HG03571 (cell line): ENCODE data around the gene MFSD12.

ENCODE experiments used
- ATAC-seq: cut with Tn5 transposase; IDR thresholded peaks from one replicate; pipeline ENCODE4 v1.9.1; 2021; ENCODE audit not compliant: unreplicated experiment

MFSD12 gene

GRCh38 chr19:3557461-3558248, at the start of gene MFSD12:
TSS of gene MFSD12 (minus strand) at chr19:3557586. CDS start at chr19:3557403, 183 bp downstream.
- ATAC-seq: peak; percentile 74

GRCh38 chr19:3606690-3607289, 49.4 kb upstream of the MFSD12 start, which contains the start of gene TBXA2R:
TSS of gene TBXA2R (minus strand) at chr19:3606875. CDS start at chr19:3600634, 6,241 bp downstream.
- no peak for ATAC-seq

GRCh38 chr19:3606174-3606689, 48.8 kb upstream of the MFSD12 start:
- ATAC-seq: no peak

- ATAC-seq: no peak
Observed at GRCh38 chr19:3605770-3606169, 48.4 kb upstream of the MFSD12 start.

- no peak for ATAC-seq
Observed at GRCh38 chr19:3605361-3605760, 48.0 kb upstream of the MFSD12 start.

GRCh38 chr19:3604987-3605343, 47.6 kb upstream of the MFSD12 start:
- ATAC-seq: no peak

- no peak for ATAC-seq
Observed at GRCh38 chr19:3604227-3604986, 47.0 kb upstream of the MFSD12 start.

- ATAC-seq: no peak
Observed at GRCh38 chr19:3603121-3603811, 45.9 kb upstream of the MFSD12 start.

GRCh38 chr19:3601021-3601420, 43.6 kb upstream of the MFSD12 start:
- no peak for ATAC-seq

- ATAC-seq: no peak
Observed at GRCh38 chr19:3599776-3600187, 42.4 kb upstream of the MFSD12 start.

- ATAC-seq: no peak
Observed at GRCh38 chr19:3595521-3596061, 38.2 kb upstream of the MFSD12 start.

- no peak for ATAC-seq
Observed at GRCh38 chr19:3593156-3593555, 35.8 kb upstream of the MFSD12 start.

GRCh38 chr19:3591876-3592613, 34.7 kb upstream of the MFSD12 start:
- ATAC-seq: no peak

- ATAC-seq: no peak
Observed at GRCh38 chr19:3590991-3591659, 33.7 kb upstream of the MFSD12 start.

GRCh38 chr19:3589949-3590348, 32.6 kb upstream of the MFSD12 start:
- ATAC-seq: no peak

- ATAC-seq: no peak
Observed at GRCh38 chr19:3589439-3589838, 32.1 kb upstream of the MFSD12 start.

- ATAC-seq: no peak
Observed at GRCh38 chr19:3586707-3587346, 29.4 kb upstream of the MFSD12 start.

GRCh38 chr19:3586127-3586626, 28.8 kb upstream of the MFSD12 start:
- no peak for ATAC-seq
